ENCODE results near the gene CRACR2A.

DNA sequence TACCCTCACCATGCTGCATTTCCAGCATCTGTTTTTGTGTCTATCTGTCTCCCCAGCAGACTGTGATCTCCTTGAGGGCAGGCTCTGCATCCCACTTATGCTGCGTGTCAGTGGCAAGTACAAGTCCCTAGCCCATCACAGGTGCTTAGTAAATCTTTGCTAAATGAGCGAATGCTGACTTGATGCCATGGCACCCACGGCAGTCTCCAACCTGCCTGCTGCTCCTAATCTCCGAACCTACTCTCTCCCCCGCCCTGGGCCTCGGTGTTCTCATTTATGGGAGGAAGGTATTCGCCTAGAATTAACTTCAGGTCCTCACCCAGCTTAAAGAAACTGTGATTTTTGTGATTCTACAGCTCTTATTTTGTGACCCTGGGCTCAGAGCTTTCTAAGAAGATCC is 152.0 kb downstream of the CRACR2A start:
- TF ChIP-seq CTCF (conservative IDR thresholded peaks at IDR 0.05 in 1 of 2, IDR thresholded peaks at IDR 0.05 in 1 of 2; ENCODE audit: extremely low read depth in 1 of 2, insufficient read depth in 1 of 2, low read depth in 1 of 2, low read length in 2 of 2) (no peak), EZH2 (IDR thresholded peaks at IDR 0.05; ENCODE audit: borderline replicate concordance, low read length) (no peak)

Measured in mammary epithelial cell (primary cell).